NCI-H1436 (cell line): ENCODE results near the gene ANKS1B.
A peak's percentile ranks its signal among the peaks of the same experiment; 100 is the strongest.

Experiments
- DNase-seq: peaks from one replicate; lab custom pipeline; 2025; lab: John Stamatoyannopoulos, UW

ANKS1B gene

GRCh38 chr12:98945864-98946263 lies 1038.9 kb downstream of the ANKS1B start:
- no peak for DNase-seq

GRCh38 chr12:98939926-98940325 lies 1044.8 kb downstream of the ANKS1B start:
- DNase-seq, result no peak

- no peak for DNase-seq
Measured at GRCh38 chr12:98939350-98939749, 1045.4 kb downstream of the ANKS1B start.

GRCh38 chr12:98935847-98936246 lies 1048.9 kb downstream of the ANKS1B start:
- DNase-seq, result no peak

GRCh38 chr12:98922871-98923270 lies 1061.9 kb downstream of the ANKS1B start:
- DNase-seq, result no peak

GRCh38 chr12:98918176-98918863 lies 1066.4 kb downstream of the ANKS1B start:
- no peak for DNase-seq

- no peak for DNase-seq
Measured at GRCh38 chr12:98916106-98916505, 1068.6 kb downstream of the ANKS1B start.

- no peak for DNase-seq
Measured at GRCh38 chr12:98912401-98912974, 1072.2 kb downstream of the ANKS1B start.

- no peak for DNase-seq
Measured at GRCh38 chr12:98911396-98911795, 1073.3 kb downstream of the ANKS1B start.

GRCh38 chr12:98909746-98910145 lies 1075.0 kb downstream of the ANKS1B start:
- DNase-seq, result peak; percentile 43

GRCh38 chr12:98908866-98909265 lies 1075.9 kb downstream of the ANKS1B start:
- DNase-seq, result no peak

GRCh38 chr12:98903875-98904274 lies 1080.9 kb downstream of the ANKS1B start:
- DNase-seq, result no peak

GRCh38 chr12:98901189-98901588 lies 1083.5 kb downstream of the ANKS1B start:
- DNase-seq, result no peak

GRCh38 chr12:98896938-98897337 lies 1087.8 kb downstream of the ANKS1B start:
- DNase-seq, result no peak

GRCh38 chr12:98895086-98895651 lies 1089.6 kb downstream of the ANKS1B start:
- DNase-seq, result peak; percentile 19

- peak; percentile 17 for DNase-seq
Measured at GRCh38 chr12:98894412-98895085, 1090.2 kb downstream of the ANKS1B start.

GRCh38 chr12:98893675-98894411 lies 1090.9 kb downstream of the ANKS1B start:
- DNase-seq, result no peak

GRCh38 chr12:98893126-98893674 lies 1091.5 kb downstream of the ANKS1B start:
- peak; percentile 9 for DNase-seq

GRCh38 chr12:98885778-98886177 lies 1099.0 kb downstream of the ANKS1B start:
- DNase-seq, result no peak

GRCh38 chr12:98883231-98883630 lies 1101.5 kb downstream of the ANKS1B start:
- DNase-seq, result no peak

- no peak for DNase-seq
Measured at GRCh38 chr12:98882526-98882925, 1102.2 kb downstream of the ANKS1B start.

GRCh38 chr12:98873776-98874175 lies 1111.0 kb downstream of the ANKS1B start:
- DNase-seq, result no peak
